COLO829 (cell line): ENCODE results near the gene DLG2.

ENCODE experiments used
- DNase-seq: peaks from one replicate; pipeline ENCODE4 v3.0.0; 2012; ENCODE audit warnings: low spot score

DLG2 gene

DNA sequence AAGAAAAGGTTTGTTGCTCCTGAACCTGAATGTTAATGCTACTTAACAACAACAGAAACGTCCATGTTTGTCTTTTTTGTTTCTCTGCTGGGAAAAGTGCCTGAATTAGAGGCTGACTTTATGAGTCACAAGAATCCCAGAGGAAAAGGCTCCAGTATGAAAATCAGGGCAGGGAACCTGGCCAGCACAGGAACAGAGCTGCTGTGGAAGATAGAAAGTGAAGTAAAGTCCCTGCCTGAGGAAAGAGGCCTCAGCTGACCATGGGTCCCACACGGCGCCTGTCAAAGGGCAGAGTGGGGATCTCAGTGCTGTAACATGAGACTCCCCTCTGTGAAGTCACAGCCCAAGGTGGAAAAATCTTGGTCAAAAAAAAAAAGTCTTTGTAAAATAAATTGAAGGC lies 1708.7 kb downstream of the DLG2 start:
- no peak for DNase-seq

DNA sequence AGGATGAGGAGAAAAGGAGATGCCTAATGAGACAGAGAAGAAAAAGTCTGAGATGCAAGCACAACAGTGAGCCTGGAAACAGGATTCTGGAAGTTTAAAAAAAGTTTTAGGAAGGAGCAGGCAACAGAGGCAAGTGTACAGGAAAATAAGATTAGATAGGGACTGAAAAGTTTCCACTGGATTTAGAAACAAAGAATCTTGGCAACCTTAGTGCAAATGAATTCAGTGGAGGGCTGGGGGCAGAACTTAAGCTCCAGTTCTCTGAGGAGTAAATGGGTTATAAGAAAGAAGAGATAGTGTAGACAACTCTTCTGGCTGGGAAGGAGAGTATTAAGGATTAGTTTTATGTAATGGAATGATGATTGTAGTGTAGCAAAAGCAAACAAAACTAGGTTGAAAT lies 1712.1 kb downstream of the DLG2 start:
- DNase-seq: no peak

DNA sequence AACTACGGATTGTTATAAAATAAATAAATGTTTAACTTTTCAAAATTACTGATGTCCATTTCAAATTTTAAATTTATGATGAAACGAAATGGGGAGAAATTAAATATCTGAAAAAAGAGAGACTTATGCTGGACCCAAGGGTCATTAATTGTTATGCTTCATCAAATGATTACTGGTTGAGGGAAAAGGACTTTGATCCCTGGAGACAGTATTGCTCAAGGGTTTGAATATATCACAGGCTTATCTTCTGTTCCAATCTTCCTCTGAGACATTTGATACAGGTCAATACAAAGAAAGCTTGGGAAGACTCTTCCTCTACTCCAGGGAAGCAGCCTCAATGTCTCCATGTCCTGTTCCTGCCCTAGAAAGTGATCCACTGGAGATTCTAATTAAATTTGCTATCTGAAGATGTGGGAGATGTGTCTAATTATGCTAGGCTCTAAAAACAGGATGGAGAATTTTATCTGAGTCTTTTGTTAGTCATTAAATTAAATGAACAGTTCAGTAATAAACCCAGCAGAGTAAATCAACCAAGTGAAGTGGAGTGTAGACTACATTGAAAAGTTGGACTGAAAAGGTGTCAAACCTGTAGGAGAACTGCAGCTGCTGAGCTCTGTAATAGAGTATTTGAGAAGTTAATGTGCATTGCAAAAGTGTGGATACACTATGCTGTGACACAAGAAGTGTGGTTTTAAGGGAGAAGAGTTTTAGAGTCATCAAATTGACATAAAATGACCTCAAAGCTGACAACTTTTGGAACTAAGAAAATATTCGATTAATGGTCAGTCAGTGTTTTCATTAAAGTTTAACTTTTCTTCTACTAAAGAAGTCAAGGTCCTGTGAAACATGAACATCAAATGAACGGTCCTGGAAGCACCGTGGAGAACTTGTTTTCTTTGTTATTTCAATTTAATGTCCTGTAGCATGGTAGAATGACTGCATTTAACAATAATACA lies 1717.3 kb downstream of the DLG2 start:
- no peak for DNase-seq

DNA sequence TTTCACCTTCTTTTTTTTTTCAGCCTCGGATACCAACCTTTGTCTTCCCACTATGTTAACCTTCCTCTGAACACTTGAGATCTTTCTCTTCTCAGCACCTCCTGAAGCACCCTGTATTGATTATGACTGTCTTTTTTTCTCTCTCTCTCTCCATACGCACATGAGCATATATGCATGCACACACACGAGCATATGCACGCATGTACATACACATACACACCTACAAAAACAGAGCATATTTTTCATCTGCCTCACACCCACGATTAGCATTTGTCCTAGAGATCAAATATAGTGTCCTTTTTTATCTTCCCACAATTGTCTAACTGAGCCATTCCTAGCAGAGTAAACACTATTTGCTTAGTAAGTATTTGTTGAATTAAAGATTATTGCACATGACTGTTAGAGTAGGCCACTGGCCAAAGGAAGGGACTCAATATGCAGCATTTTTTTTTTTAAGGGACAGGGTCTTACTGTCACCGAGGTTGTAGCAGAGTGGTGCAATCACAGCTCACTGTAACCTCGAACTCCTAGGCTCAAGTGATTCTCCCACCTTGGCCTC lies 1718.8 kb downstream of the DLG2 start:
- DNase-seq: no peak

DNA sequence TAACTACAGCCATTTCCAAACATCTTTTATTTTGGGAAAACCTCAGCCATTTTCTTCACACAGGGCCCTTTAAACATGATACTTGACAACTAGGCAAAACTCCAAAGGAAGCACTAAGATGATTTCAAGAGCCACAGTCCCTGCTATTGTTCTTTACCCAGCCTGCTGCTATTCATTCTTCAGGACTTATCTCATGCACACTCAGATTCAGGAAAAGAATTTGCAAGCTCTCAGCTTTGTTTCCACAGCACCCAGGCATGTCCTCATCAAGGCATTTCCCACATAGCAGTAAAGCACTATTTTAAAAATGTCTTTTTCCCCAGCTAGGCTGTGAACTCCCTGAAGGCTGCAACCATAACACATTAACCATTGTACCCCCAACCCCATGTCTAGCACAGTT lies 1731.6 kb downstream of the DLG2 start:
- DNase-seq: peak; percentile 54

DNA sequence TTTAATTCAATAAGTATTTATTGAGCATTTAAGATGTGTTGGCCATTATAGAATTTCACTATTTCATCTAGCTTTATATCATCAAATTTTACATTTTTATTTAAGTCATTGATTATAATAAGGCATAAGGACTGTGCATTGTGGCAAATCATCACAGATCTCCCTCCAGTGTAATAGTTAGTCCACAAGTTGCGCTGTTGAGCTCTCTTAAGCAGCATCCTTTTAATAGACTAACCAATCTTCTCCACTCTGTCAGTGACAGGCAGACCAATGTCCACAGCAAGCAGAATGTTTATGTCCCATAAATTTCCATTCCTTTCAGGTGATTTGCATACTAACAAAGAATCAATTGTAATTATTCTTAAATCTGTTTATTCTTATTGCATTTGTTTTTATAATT lies 1745.7 kb downstream of the DLG2 start:
- no peak for DNase-seq

DNA sequence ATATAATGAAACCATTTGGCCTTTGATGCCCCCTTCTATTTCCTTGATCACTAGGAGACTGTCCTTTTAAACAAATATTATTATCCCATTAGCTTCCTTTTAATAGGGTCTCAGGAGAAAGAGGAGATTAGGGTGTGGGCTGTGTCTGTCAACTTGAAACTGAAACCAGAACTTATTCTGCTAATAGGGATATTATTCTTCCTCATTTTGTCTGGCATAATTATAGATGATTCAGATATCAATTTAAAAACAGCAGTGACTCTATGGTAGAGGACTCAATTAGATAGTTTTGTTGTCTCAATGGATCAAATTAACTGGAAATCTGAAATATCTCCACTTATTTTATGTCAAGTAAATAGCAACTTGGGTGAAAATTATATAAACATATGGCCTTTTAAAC lies 1756.1 kb downstream of the DLG2 start:
- no peak for DNase-seq

DNA sequence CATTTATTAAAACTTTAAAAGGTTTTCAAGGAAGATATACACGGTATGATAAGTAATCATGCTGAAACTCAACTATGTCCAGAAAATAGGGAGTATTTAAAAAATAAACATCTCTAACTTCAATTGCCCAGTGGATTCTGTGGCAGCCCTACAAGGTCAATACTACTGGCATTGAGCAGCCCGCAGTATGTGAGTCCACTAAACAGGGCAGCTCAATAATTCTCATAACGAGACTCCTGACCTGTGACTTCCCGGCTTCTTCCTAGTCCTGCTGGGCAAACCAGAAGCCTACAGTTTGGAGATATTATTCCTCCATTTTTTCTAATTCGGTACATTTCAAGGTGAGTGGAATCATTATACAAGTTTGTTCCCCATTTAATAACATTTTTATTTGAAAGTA lies 1760.5 kb downstream of the DLG2 start:
- no peak for DNase-seq

DNA sequence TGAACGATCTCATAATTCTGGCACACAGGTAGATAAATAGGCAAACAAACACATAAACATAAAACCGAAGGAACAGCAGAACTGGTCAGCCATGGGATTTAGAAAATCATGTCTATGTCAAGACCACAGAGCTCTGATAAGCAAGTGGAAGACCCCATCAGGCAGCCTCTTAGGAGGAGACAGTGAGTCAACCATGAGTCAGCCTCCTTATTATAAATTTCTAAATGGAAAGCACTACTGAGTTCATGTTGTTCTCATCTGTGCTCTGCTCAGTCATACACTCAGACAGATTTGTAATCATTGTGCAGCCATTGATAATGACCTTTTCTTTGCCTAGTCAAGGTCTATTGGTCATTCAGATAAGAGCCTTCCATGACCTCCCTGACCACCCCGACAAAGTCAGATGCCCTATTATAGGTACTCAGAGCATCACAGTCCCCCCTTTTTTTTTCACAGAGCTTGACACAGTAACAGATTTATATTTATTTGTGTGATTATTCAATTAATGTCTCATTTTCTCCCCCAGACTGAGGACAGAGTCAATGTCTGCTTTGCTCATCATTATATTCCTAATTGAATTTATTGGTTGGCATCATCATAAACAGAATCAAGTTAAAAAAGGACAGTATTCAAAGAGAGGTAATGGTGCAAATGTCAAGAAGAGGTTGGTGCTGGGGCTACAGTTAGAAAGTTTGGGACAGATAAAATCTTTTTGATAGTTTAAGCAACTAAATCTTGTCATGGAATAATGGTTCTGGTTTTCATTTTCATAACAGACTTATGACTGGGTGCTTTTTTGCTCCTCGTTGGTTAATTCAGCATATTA lies 1761.3 kb downstream of the DLG2 start:
- DNase-seq: peak; percentile 86

DNA sequence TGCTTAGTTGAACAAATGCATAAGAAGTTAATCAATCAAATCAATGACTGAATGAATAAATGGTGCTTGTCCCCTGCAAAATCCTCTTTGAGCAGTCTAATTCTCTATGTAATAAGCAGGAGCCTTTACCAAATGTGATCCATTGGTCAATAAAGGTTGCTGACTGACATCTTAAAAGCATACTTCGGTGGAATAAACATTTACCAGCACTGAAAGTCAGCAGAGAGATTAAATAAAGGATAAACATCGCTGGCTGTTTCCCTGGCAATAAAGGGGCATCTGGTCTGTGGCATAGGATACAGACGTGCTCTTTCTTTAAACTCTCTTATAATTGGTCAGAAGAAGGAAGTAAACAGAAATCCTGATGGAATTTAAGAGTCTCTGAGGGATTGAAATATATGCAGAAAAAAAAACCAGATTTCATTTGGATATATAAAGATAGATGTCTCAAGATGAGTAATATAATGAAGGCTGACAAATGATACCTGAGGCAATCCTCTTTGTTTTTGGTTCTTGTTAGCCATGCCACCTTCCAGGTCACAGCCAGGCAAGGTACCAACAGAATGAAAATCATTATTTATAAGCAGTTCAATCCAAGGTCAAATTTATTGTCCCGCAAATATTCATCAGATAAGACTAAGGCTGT lies 1762.6 kb downstream of the DLG2 start:
- DNase-seq: peak; percentile 39

DNA sequence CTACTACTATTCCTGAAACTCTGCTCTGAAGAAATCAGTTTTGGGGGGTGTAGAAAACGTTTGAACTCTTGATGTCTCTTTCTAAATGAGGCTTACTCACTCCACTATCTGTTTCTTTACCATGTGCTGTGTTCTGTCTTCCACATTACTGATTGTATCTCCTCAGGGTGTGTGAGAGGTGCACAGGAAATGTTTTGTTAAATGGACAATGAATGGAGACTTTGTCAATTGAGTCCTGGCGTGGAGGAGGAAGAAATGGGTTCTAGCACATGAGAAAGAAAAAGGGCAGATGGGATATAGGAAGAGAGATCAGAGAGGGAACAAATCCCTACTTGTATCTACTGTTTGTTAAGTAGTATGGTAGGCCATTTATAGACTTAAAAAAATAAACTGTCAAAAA lies 1763.9 kb downstream of the DLG2 start:
- peak; percentile 48 for DNase-seq

DNA sequence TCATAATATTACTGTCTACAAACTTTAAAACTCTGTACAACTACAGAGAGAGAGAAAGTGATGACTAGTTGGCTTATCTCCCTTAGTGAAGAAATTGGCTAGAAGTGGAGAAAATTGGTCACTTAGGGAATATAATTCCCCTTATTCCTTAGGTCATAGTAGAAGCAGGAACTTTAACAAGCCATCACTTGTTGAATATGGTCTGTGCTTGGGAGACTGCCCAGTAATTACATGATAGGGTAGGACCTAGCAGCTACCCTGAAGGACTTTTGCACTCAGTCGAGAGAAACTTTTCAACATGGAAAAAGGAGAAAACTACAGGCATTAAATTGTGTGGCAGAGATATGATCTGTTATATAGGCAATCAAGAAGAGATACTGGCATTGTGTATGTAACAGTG lies 1764.5 kb downstream of the DLG2 start:
- peak; percentile 50 for DNase-seq

DNA sequence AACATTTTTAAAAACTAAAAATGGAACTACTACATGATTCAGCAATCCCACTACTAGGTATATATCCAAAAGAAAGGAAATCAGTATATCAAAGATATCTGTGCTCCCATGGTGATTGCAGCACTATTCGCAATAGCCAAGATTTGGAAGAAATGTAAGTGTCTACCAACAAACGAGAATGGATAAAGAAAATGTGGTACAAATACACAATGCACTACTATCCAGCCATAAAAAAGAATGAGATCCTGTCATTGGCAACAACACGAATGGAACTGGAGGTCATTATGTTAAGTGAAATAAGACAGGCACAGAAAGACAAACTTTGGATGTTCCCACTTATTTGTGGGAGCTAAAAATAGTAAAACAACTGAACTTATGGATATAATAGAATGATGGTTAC lies 1765.1 kb downstream of the DLG2 start:
- DNase-seq: no peak

DNA sequence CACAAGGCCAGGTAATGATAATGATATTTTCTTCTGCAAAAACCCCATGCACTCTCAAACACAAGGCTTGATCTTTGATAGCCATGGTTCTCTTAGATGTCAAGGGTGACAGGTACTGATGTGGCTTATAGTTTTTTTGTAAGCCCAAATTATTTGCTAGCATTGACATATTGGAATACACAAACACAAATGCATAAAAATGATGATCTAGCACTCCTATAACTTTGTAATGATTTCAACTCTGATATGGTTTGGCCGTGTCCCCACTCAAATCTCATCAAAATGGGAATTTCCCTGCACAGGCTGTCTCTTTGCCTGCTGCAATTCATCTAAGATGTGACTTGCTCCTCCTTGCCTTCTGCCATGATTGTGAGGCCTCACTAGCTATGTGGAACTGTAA lies 1768.5 kb downstream of the DLG2 start:
- no peak for DNase-seq

DNA sequence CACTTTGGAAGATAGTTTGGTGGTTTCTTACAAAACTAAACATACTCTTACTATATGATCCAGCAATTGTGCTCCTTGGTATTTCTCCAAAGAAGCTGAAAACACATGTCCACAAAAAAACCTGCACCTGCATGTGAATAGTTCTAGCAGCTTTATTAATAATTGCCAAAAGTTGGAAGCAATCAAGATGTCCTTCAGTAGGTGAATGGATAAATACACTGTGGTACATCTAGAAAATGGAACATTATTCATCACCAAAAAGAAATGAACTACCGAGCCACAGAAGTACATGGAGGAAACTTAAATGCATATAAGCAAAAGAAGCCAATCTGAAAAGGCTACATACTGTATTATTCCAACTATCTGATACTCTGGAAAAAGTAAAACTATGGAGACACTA lies 1771.9 kb downstream of the DLG2 start:
- DNase-seq: no peak

DNA sequence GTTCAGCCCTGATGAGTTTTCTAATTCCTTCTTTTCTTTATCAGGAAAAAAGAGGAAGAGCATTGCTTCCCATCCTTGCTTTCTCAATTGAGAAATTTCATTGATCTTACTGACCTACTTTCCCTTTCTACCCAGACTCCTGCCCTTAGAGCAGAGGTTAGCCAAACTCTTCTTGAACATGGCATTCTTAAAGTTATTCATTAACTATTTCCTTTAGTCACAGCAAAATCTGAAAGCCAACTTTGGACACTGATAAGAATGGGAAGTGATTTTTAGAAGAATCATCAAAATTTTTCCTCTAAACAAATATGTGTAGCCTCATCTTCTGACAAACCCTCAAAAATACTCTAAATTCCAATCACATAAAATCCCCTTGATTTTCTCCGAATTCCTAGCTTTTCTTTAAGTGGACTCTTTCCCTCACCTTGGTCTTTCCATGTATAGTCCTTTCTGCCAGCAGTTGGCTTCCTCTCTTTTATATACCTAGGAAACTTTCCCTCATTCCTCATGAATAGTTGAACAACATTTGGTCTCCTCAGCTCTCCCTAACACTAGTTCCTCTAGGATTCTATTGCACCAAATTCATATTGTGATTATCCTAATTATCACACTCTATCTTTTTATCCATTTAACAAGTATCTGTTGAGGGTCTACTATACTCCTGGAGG lies 1774.2 kb downstream of the DLG2 start:
- DNase-seq: no peak

DNA sequence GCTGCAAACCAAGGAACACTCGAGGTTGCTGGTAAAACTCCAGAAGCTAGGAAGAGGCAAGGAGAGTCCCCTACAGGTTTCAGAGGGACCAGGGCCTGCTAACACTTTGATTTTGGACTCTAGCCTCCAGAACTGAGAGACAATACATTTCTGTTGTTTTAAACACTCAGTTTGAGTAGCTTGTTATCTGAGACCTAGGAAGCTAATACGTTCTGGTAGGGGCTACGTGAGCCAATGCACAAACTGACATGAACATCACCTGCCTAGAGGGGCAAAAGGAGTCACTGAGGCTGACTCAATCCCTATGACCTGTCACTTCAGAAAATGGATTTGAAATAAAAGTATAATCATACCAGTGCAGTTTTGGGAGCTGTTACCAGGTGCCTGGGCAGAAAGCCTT lies 1775.1 kb downstream of the DLG2 start:
- no peak for DNase-seq

DNA sequence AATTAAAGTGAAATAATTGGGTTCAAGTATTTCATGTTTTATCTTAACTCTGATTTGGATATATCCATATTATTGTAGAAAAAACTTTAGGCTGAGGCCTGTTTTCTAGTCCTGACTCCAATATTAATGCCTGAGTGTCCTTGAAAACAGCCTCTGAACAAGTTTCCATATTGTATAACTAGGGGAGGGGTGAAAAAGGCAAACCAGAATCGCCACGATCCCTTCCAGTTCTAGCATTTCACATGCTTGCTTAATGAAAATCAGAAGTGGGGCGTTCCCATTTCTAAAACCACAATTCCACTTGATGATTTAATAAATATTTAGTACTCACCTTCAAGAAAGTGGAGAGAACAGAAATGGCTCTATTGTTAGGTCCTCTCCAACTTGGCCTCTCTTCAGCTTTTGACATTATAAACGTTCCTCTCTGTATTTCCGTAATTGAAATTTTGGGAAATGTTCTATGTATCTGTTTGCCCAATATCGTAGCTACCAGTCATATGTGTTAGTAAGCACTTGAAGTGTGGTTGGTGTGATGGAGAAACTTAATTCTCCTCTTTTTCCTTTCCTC lies 1779.6 kb downstream of the DLG2 start:
- no peak for DNase-seq

DNA sequence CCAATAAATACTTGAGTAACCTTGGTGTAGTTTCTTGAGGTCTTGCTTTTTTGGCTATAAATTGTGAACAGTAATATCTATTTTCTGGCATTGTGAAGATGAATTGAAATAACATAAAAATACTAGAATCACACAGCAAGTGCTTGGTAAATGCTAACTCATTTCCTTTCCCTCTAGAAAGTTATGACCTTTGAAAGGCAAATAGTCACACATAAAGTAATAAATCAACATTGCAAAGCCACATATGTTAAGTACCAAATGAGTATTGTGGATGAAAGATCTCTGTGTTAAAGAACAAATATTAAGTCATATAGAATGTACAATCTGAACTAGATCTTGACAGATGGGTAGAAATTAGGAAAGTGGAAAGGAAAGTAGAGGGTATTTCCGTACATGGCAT lies 1781.3 kb downstream of the DLG2 start:
- DNase-seq: no peak

DNA sequence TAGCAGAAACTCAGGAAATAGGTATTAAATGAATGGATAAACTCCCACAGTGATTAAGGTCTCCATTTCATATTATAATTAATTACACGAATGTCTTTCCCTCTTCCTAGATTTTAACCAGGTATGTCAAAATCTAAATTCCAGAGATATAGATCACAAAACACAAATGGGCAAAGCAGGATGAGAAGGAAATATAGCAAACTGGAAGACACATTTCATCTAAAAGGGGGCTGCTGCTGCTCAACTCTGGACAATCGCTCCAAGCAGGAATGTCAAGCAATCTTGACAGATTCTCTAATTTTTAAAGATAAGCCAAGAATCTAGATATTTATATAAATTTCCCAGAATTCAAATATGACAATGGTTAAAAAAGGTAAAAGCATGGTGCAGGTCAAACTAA lies 1786.8 kb downstream of the DLG2 start:
- DNase-seq: no peak

DNA sequence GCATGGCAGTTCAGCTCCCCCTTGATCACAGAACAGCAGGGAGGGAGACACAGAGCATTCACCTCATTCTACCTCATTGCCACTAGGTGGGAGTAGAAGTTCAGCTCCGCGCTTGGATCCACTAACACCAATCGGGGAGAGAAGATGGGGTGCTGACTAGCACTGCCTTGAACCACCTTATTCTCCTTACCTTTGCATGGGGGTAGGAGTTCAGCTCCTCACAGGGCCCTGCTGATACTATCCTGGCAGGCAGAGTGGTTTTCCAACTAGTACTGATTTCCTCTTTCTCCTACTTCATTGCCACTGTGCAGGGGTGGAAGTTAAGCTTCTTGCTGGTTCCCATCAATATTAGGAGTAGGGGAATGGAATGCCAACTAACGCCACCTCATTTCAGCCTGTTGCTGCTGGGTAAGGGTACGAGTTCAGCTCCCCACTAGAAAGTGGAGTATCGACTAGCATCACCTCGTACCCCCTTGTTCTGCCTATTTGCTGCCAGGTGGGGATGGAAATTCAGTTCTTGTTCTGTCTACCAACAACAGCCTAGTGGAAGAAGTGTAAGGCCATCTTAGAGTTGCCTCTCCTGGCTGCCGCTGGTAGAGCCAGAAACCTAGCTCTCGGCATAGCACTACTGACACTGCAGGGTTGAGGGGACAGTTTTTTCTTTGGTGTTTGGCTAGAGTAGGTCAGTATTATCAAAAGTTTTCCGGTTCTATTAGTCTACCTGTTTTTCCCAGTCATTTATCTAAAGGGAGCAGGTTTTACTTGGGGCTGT lies 1790.1 kb downstream of the DLG2 start:
- peak; percentile 71 for DNase-seq
